Stimulated activated CD4-positive, alpha-beta T cell treated with anti-CD3 and anti-CD28 coated beads, Interleukin-4, amount 100 ng/mL, for 1 hour (primary cell): Measurements from ENCODE around the gene IGHMBP2.
"Not testable (repeated sequence)": the region's sequence is repeated elsewhere in the genome, so short reads cannot be mapped to it uniquely, and the experiment has no call there.

Experiments
- DNase-seq: peaks from one replicate; pipeline ENCODE4 v3.0.0-alpha.2; 2020

Gene IGHMBP2

GRCh38 chr11:68903288-68904247 lies at the start of gene IGHMBP2, which contains the start of gene MRPL21:
TSS of gene IGHMBP2 (plus strand) at chr11:68903891. CDS start at chr11:68903953, 62 bp downstream.
TSS of gene MRPL21 (minus strand) at chr11:68903832. CDS start at chr11:68903810, 22 bp downstream.
- peak; percentile 87 for DNase-seq

GRCh38 chr11:68854273-68854958 lies 49.3 kb upstream of the IGHMBP2 start:
- no peak for DNase-seq

- peak; percentile 23 for DNase-seq
These were observed 48.3 kb upstream of the IGHMBP2 start for GRCh38 chr11:68855205-68855981.

- not testable (repeated sequence) for DNase-seq
These were observed 47.2 kb upstream of the IGHMBP2 start for GRCh38 chr11:68856425-68857030.

GRCh38 chr11:68857037-68857586 lies 46.6 kb upstream of the IGHMBP2 start:
- no peak for DNase-seq

- no peak for DNase-seq
These were observed 44.6 kb upstream of the IGHMBP2 start for GRCh38 chr11:68859123-68859522.

- DNase-seq: no peak
These were observed 41.3 kb upstream of the IGHMBP2 start for GRCh38 chr11:68862421-68862820.

GRCh38 chr11:68863553-68864265 lies 40.0 kb upstream of the IGHMBP2 start:
- DNase-seq: no peak

GRCh38 chr11:68865241-68865640 lies 38.5 kb upstream of the IGHMBP2 start:
- DNase-seq: no peak

- DNase-seq: no peak
These were observed 36.6 kb upstream of the IGHMBP2 start for GRCh38 chr11:68867066-68867465.

GRCh38 chr11:68868221-68868835 lies 35.4 kb upstream of the IGHMBP2 start:
- no peak for DNase-seq

- no peak for DNase-seq
These were observed 33.2 kb upstream of the IGHMBP2 start for GRCh38 chr11:68870470-68870869.

GRCh38 chr11:68872216-68873003 lies 31.3 kb upstream of the IGHMBP2 start:
- no peak for DNase-seq

GRCh38 chr11:68878022-68878421 lies 25.7 kb upstream of the IGHMBP2 start:
- DNase-seq: no peak

GRCh38 chr11:68880851-68881250 lies 22.8 kb upstream of the IGHMBP2 start:
- no peak for DNase-seq

GRCh38 chr11:68881320-68881719 lies 22.4 kb upstream of the IGHMBP2 start:
- no peak for DNase-seq

- DNase-seq: no peak
These were observed 21.3 kb upstream of the IGHMBP2 start for GRCh38 chr11:68882391-68882790.

GRCh38 chr11:68884827-68885226 lies 18.9 kb upstream of the IGHMBP2 start:
- not testable (repeated sequence) for DNase-seq

GRCh38 chr11:68889948-68890446 lies 13.7 kb upstream of the IGHMBP2 start:
- peak; percentile 21 for DNase-seq
